Cardiac atrium fibroblast (primary cell): ENCODE data around the gene KLF9. TPM values are rescaled to one million over a fixed set of nuclear protein-coding genes. Genes with fewer than 3 reads are reported as not detected.

ENCODE experiments used
- total RNA-seq: library from RNA; depleted of rRNA; stranded (reverse); fragments of >200 nt; gene quantifications from 2 replicates; pipeline ENCODE4 v1.2.3, GENCODE V29; 2015

KLF9 gene
- total RNA-seq, result 44.4 and 47.3 TPM in 2 replicates

GRCh38 chr9:70413799-70414775, at the start of gene KLF9:
Gene KLF9 (minus strand): TSS chr9:70414657. CDS start chr9:70413363, 1,294 bp downstream.

Other genes starting within 250 kb of the KLF9 start
- gene SMC5, start 155.7 kb downstream of the KLF9 start, total RNA-seq, result 9.4 and 12.5 TPM in 2 replicates